HCEC 1CT (cell line): ENCODE results near the gene FAM3B.
A peak's percentile ranks its signal among the peaks of the same experiment; 100 is the strongest.
"Not testable (repeated sequence)": the region's sequence is repeated elsewhere in the genome, so short reads cannot be mapped to it uniquely, and the experiment has no call there.

Source experiments
- DNase-seq: peaks from one replicate; pipeline ENCODE4 v3.0.0-alpha.2; 2017

Gene FAM3B

GRCh38 chr21:41316200-41317062 is at the start of gene FAM3B:
FAM3B (plus strand) TSS chr21:41316801; CDS start chr21:41316880, 79 bp downstream.
- DNase-seq: no peak

GRCh38 chr21:41267346-41267745 is 49.3 kb upstream of the FAM3B start:
- no peak for DNase-seq

GRCh38 chr21:41269535-41269934 is 47.1 kb upstream of the FAM3B start:
- no peak for DNase-seq

GRCh38 chr21:41277196-41277595 is 39.4 kb upstream of the FAM3B start:
- DNase-seq: no peak

GRCh38 chr21:41277846-41278245 is 38.8 kb upstream of the FAM3B start:
- no peak for DNase-seq

GRCh38 chr21:41280115-41280919 is 36.3 kb upstream of the FAM3B start:
- DNase-seq: no peak

- DNase-seq: no peak
Measured at GRCh38 chr21:41282412-41282811, 34.2 kb upstream of the FAM3B start.

GRCh38 chr21:41283211-41283818 is 33.3 kb upstream of the FAM3B start:
- DNase-seq: peak; percentile 36

- DNase-seq: no peak
Measured at GRCh38 chr21:41289431-41289830, 27.2 kb upstream of the FAM3B start.

- no peak for DNase-seq
Measured at GRCh38 chr21:41290106-41290799, 26.3 kb upstream of the FAM3B start.

GRCh38 chr21:41294548-41295231 is 21.9 kb upstream of the FAM3B start:
- no peak for DNase-seq

- no peak for DNase-seq
Measured at GRCh38 chr21:41295721-41296254, 20.8 kb upstream of the FAM3B start.

GRCh38 chr21:41302976-41303375 is 13.6 kb upstream of the FAM3B start:
- no peak for DNase-seq

GRCh38 chr21:41304068-41304720 is 12.4 kb upstream of the FAM3B start:
- no peak for DNase-seq

GRCh38 chr21:41307219-41307618 is 9.4 kb upstream of the FAM3B start:
- DNase-seq: no peak

- not testable (repeated sequence) for DNase-seq
Measured at GRCh38 chr21:41313285-41314164, 3.1 kb upstream of the FAM3B start.

GRCh38 chr21:41315726-41316125 is 875 bp upstream of the FAM3B start:
- no peak for DNase-seq

- DNase-seq: no peak
Measured at GRCh38 chr21:41317063-41317392, 427 bp downstream of the FAM3B start.

- no peak for DNase-seq
Measured at GRCh38 chr21:41317458-41317857, 857 bp downstream of the FAM3B start.

- no peak for DNase-seq
Measured at GRCh38 chr21:41318218-41318617, 1.6 kb downstream of the FAM3B start.

- DNase-seq: no peak
Measured at GRCh38 chr21:41319273-41319672, 2.7 kb downstream of the FAM3B start.
